ENCODE data around the gene UBE2H. TPM values are rescaled to one million over a fixed set of nuclear protein-coding genes. Genes with fewer than 3 reads are reported as not detected.

UBE2H gene
- total and polyA plus RNA-seq, 2 donors from 2014 or later = 40.6 to 107 TPM

- no peaks in the 10 kb centered on the region for H3K9me3 ChIP-seq (ENCODE audit: control insufficient read depth in 2 of 3, insufficient read depth in 1 of 3, low read length in 3 of 3)
- intact Hi-C loops (cut with DNase I) = no loop called here
- peaks cover 0 to 5% (median 3%) of the 10 kb centered on the region in 3 donors for H3K4me1 ChIP-seq (ENCODE audit: control insufficient read depth in 2 of 3, insufficient read depth in 2 of 3, low read depth in 1 of 3, low read length in 3 of 3)
- no peak overlapping the region for H3K4me3 ChIP-seq (ENCODE audit: low read length in 3 of 3)
- peaks cover 2 to 22% (median 2%) of the 10 kb centered on the region in 3 donors for H3K36me3 ChIP-seq (ENCODE audit: control insufficient read depth in 2 of 3, insufficient read depth in 3 of 3, low read length in 3 of 3)
- H3K27ac ChIP-seq (ENCODE audit: low read depth in 2 of 2, low read length in 2 of 2) = no peak overlapping the region
- H3K9ac ChIP-seq (ENCODE audit: low read length in 3 of 3) = no peak overlapping the region
- TF ChIP-seq, protein P1, sequence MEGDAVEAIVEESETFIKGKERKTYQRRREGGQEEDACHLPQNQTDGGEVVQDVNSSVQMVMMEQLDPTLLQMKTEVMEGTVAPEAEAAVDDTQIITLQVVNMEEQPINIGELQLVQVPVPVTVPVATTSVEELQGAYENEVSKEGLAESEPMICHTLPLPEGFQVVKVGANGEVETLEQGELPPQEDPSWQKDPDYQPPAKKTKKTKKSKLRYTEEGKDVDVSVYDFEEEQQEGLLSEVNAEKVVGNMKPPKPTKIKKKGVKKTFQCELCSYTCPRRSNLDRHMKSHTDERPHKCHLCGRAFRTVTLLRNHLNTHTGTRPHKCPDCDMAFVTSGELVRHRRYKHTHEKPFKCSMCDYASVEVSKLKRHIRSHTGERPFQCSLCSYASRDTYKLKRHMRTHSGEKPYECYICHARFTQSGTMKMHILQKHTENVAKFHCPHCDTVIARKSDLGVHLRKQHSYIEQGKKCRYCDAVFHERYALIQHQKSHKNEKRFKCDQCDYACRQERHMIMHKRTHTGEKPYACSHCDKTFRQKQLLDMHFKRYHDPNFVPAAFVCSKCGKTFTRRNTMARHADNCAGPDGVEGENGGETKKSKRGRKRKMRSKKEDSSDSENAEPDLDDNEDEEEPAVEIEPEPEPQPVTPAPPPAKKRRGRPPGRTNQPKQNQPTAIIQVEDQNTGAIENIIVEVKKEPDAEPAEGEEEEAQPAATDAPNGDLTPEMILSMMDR (IDR thresholded peaks at IDR 0.05; ENCODE audit: borderline replicate concordance, extremely low read depth, insufficient read depth) = no peak
- FAIRE-seq (no peak), DNase-seq (peak in 1 of 5 donors; percentile 33)
- no peaks in the 10 kb centered on the region for H3K27me3 ChIP-seq (ENCODE audit: control insufficient read depth, insufficient read depth, low read length)
These were observed 120.0 kb downstream of the UBE2H start for GRCh38 chr7:129832701-129833227.

DNA sequence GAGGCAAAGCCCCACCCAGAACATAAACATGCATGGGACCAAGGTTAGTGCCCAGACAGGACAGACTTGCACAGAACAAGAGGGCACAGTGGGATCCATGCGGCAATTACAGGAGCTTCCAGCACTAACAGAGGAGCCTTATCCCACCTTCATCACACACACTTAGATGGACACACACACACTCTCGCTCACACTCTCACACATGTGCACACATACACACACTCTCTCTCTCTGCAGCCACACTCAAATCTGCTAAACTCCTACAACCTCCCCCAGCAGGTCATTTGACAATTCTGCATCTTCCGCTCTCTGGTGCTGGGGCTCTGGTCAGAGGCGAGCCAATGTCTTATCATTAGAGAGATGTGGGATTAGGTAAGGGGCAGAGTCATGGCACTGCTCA, 120.5 kb downstream of the UBE2H start:
- Histone ChIP-seq H3K4me3 (ENCODE audit: low read length in 3 of 3) (no peak overlapping the region), H3K4me1 (ENCODE audit: control insufficient read depth in 2 of 3, insufficient read depth in 2 of 3, low read depth in 1 of 3, low read length in 3 of 3) (peaks cover 0 to 5% (median 3%) of the 10 kb centered on the region in 3 donors), H3K9ac (ENCODE audit: low read length in 3 of 3) (no peak overlapping the region), H3K27ac (ENCODE audit: low read depth in 2 of 2, low read length in 2 of 2) (no peak overlapping the region), H3K36me3 (ENCODE audit: control insufficient read depth in 2 of 3, insufficient read depth in 3 of 3, low read length in 3 of 3) (peaks cover 2 to 21% (median 2%) of the 10 kb centered on the region in 3 donors), H3K27me3 (ENCODE audit: control insufficient read depth, insufficient read depth, low read length) (no peaks in the 10 kb centered on the region), H3K9me3 (ENCODE audit: control insufficient read depth in 2 of 3, insufficient read depth in 1 of 3, low read length in 3 of 3) (no peaks in the 10 kb centered on the region)
- intact Hi-C loops (cut with DNase I) = no loop called here
- DNase-seq (no peak), FAIRE-seq (no peak)
- TF ChIP-seq, protein P1 (IDR thresholded peaks at IDR 0.05; ENCODE audit: borderline replicate concordance, extremely low read depth, insufficient read depth) = no peak

DNA sequence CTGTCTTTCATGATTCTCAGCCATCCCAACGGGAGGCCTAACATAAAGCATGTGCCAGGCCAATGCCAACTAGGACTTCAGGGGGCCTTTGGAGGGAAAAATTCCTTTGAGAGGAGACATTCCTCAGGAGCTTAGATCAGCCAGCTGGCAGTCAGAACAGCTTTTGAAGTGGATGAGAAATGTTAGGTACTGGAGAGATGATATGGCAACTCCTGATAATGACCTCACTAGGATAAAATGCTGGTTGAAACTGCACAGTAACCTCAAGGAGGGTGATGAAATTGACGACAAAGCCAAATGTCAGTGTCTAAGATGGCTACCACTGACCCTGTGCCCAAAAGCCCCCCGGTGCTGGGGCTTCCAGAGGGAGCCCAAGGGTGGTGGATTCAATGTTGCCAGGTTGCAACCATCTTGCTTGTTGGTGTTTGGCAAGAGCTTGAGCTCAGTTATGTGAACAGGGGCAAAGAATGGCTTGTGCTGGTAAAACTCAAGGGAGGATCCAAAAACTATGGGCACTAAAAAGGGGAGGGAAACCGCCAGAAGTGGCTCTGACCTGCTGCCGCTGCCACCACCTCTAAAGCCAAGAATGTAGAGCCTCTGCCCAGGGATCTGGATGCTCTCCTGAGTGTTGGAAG, 121.2 kb downstream of the UBE2H start:
- FAIRE-seq = no peak
- Histone ChIP-seq H3K4me1 (ENCODE audit: control insufficient read depth in 2 of 3, insufficient read depth in 2 of 3, low read depth in 1 of 3, low read length in 3 of 3) (peaks cover 0 to 5% (median 3%) of the 10 kb centered on the region in 3 donors), H3K36me3 (ENCODE audit: control insufficient read depth in 2 of 3, insufficient read depth in 3 of 3, low read length in 3 of 3) (peaks cover 2 to 19% (median 2%) of the 10 kb centered on the region in 3 donors), H3K4me3 (ENCODE audit: low read length in 3 of 3) (no peak overlapping the region), H3K9me3 (ENCODE audit: control insufficient read depth in 2 of 3, insufficient read depth in 1 of 3, low read length in 3 of 3) (no peaks in the 10 kb centered on the region), H3K27me3 (ENCODE audit: control insufficient read depth, insufficient read depth, low read length) (no peaks in the 10 kb centered on the region), H3K27ac (ENCODE audit: low read depth in 2 of 2, low read length in 2 of 2) (no peak overlapping the region), H3K9ac (ENCODE audit: low read length in 3 of 3) (no peak overlapping the region)
- intact Hi-C loops (cut with DNase I) = no loop called here
- TF ChIP-seq, protein P1 (IDR thresholded peaks at IDR 0.05; ENCODE audit: borderline replicate concordance, extremely low read depth, insufficient read depth) = no peak
- DNase-seq = peak in 4 of 5 donors; percentile 52 to 90 (median 78)
